ENCODE results near the gene YES1. TPM values are rescaled to one million over a fixed set of nuclear protein-coding genes. Genes with fewer than 3 reads are reported as not detected.

YES1 gene
- total RNA-seq, 4 donors from 2014 or later = 78.4 to 101 (median 99.3) TPM

DNA sequence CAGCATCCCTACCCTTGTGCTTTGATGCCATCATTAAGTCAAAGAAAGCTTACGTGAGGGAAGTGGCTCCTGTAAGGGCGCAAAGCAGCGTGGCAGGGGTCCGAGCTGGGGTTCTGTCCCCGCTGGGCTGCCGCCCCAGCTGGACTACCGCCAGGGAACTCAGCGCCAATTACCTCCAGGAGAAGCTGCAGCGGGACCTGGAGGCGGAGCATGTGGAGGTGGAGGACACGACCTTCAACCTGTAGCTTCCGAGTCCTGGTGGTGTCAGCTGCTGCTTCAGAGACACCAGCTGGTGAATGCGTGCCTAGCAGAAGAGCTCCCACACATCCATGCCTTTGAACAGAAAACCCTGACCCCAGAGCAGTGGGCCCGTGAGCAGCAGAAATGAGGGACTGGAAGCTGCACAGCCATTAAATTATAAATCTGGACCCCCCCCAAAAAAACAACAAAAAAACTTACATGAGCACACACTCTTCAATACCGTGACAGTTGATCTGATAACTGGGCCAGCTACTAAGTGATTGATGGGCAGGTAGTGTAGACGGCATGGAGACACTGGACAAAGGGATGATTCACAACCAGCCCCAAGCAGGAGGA is 20.1 kb upstream of the YES1 start:
- TF ChIP-seq, protein P1, sequence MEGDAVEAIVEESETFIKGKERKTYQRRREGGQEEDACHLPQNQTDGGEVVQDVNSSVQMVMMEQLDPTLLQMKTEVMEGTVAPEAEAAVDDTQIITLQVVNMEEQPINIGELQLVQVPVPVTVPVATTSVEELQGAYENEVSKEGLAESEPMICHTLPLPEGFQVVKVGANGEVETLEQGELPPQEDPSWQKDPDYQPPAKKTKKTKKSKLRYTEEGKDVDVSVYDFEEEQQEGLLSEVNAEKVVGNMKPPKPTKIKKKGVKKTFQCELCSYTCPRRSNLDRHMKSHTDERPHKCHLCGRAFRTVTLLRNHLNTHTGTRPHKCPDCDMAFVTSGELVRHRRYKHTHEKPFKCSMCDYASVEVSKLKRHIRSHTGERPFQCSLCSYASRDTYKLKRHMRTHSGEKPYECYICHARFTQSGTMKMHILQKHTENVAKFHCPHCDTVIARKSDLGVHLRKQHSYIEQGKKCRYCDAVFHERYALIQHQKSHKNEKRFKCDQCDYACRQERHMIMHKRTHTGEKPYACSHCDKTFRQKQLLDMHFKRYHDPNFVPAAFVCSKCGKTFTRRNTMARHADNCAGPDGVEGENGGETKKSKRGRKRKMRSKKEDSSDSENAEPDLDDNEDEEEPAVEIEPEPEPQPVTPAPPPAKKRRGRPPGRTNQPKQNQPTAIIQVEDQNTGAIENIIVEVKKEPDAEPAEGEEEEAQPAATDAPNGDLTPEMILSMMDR (IDR thresholded peaks at IDR 0.05; ENCODE audit: low read depth) = no peak

DNA sequence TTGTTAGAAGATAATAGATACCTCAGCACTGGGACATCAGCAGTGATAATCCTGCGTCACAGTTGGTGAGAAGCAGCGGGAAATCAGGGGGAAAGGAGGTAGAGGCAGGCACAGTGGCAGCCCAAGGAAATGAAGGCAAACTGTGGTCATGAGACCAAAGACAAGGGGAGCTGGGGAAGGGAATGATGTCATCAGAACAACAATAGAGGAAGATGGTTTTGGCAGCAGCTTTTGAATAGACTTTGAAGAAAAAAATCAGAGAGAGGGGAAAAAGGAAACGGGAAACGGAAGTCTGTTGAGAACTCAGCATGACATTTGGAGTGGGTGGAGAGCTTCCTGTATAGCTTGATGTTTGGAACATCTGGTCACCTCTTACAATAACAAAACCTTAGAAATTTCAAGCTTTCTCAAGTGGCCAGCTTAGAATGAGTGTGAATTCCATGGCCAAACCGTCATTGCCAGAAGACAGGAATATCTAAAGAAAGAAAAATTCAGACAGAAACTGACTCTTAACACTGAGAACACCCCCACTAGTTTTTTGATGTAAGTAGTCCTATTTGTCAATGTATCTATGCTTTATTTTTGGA is 18.4 kb upstream of the YES1 start:
- TF ChIP-seq, protein P1 (IDR thresholded peaks at IDR 0.05; ENCODE audit: low read depth) = no peak

DNA sequence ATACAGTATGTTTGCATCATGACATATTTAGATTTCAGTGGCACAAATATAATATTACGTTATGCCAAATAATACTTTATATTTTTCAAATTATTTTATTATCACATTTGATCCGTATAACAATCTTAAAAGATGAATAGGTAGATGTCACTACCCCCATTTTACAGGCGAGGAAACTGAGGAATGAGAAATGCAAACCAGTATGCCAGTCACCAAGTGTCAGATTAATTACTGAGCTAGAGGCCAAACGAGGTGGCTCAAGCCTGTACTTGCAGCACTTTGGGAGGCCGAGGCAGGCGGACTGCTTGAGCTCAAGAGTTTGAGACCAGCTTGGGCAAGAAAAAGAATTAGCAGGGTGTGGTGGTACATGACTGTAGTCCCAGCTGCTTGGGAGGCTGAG is 17.4 kb upstream of the YES1 start:
- TF ChIP-seq, protein P1 (IDR thresholded peaks at IDR 0.05; ENCODE audit: low read depth) = no peak

DNA sequence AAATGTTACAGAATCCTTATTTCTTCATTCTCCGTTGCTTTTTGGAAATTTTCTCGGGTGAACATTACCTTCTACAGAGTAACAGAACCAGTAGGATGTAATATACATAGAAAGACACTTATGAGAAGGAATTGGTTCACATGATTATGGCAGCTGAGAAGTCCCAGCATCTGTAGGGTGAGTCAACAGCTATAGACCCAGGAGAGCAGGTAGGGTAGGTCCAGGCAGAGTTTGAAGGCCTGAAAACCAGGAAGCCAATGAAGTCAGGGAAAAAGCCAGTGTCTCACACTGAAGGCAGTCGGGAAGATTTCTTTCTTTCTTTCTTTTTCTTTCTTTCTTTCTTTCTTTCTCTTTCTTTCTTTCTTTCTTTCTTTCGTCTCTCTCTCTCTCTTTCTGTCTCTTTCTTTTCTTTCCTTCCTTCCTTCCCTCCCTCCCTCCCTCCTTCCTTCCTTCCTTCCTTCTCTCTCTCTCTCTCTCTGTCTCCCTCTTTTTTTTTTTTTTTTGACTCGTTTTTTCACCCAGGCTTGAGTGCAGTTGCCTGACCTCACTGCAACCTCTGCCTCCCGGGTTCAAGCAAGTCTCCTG is 15.1 kb upstream of the YES1 start:
- TF ChIP-seq, protein P1 (IDR thresholded peaks at IDR 0.05; ENCODE audit: low read depth) = no peak

- TF ChIP-seq, protein P1 (IDR thresholded peaks at IDR 0.05; ENCODE audit: low read depth) = no peak
These were observed 14.0 kb upstream of the YES1 start for GRCh38 chr18:825891-826585.

GRCh38 chr18:824179-824578 is 12.1 kb upstream of the YES1 start:
- TF ChIP-seq, protein P1 (IDR thresholded peaks at IDR 0.05; ENCODE audit: low read depth) = no peak

DNA sequence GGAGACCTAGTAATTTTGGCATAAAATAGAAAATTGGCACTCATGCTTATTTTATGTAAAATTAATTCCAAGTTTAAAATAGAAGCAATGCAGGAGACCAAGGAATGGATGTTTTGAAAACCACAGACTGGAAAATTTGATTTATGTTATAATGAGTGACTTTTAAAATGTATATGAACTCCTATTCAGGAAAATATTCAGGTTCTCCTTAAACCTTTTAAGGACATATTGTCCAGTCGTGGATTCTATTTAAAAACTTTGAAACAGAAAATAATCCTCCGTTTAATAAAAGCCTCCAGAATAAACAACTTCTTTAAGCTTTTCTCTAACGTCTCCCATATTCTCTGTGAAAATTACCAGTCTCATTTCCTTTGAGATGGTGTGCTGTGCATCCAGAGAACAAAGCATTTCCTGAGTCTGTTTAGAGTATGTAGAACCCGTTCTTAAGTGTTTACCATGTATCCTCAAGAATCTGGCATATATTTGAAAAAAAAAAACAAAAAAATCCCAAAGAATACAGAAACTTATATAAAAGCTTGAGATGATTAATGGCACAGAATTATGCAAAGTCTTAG is 8.6 kb upstream of the YES1 start:
- TF ChIP-seq, protein P1 (IDR thresholded peaks at IDR 0.05; ENCODE audit: low read depth) = no peak
